ENCODE data around the gene MYO7B. TPM values are rescaled to one million over a fixed set of nuclear protein-coding genes. Genes with fewer than 3 reads are reported as not detected.

MYO7B gene
- total RNA-seq = under 0.01 TPM in 2 replicates

GRCh38 chr2:127535422-127535901 lies at the start of gene MYO7B:
TSS of gene MYO7B (plus strand) at chr2:127535683. CDS start at chr2:127559723, 24,040 bp downstream.

GRCh38 chr2:127526132-127527000 lies 9.1 kb upstream of the MYO7B start, which contains the start of gene IWS1:
TSS of gene IWS1 (minus strand) at chr2:127526489. CDS start at chr2:127526208, 281 bp downstream.

GRCh38 chr2:127645395-127646291 lies 110.2 kb downstream of the MYO7B start, which contains the start of gene GPR17:
TSS of gene GPR17 (plus strand) at chr2:127646153. CDS start at chr2:127650736, 4,583 bp downstream.

GRCh38 chr2:127675331-127676261 lies 140.1 kb downstream of the MYO7B start, which contains the start of gene LIMS2:
TSS of gene LIMS2 (minus strand) at chr2:127675530. CDS start at chr2:127675024, 506 bp downstream.

Other genes with a start within 250 kb of the MYO7B start
- 44.5 and 50.0 TPM in 2 replicates for gene ERCC3, start 241.5 kb upstream of the MYO7B start, total RNA-seq
- 35.0 and 40.8 TPM in 2 replicates for gene MAP3K2, start 147.7 kb upstream of the MYO7B start, total RNA-seq
- under 0.01 TPM in 1 of 2 replicates, not detected in the other for gene PROC, start 117.3 kb upstream of the MYO7B start, total RNA-seq
- gene IWS1, start 9.2 kb upstream of the MYO7B start, total RNA-seq = 42.0 and 47.7 TPM in 2 replicates
- not detected in 2 replicates for gene GPR17, start 110.5 kb downstream of the MYO7B start, total RNA-seq
- 2.7 and 4.8 TPM in 2 replicates for gene LIMS2, start 139.8 kb downstream of the MYO7B start, total RNA-seq
- gene SFT2D3, start 165.8 kb downstream of the MYO7B start, total RNA-seq = 4.4 and 5.6 TPM in 2 replicates

Data from regular cardiac myocyte (primary cell).